G401 (cell line): ENCODE data around the gene ZMIZ1. TPM values are rescaled to one million over a fixed set of nuclear protein-coding genes. Genes with fewer than 3 reads are reported as not detected.

Source experiments
- DNase-seq: peaks from one replicate; pipeline ENCODE4 v3.0.0-alpha.2; 2015; ENCODE audit warnings: low spot score
- in situ Hi-C: cut with HindIII; loops from 2 replicates; pipeline ENCODE4 v1.10.0; 2016; ENCODE audit warnings: low sequenced_read_pairs, mixed read lengths
- total RNA-seq: library from RNA; depleted of rRNA; stranded (reverse); fragments of >200 nt; shearing (Covaris generic); gene quantifications from 2 replicates; pipeline ENCODE4 v1.2.3, GENCODE V29; 2014; rRNA removed

Gene ZMIZ1
- total RNA-seq, result 2.3 and 5.0 TPM in 2 replicates

DNA sequence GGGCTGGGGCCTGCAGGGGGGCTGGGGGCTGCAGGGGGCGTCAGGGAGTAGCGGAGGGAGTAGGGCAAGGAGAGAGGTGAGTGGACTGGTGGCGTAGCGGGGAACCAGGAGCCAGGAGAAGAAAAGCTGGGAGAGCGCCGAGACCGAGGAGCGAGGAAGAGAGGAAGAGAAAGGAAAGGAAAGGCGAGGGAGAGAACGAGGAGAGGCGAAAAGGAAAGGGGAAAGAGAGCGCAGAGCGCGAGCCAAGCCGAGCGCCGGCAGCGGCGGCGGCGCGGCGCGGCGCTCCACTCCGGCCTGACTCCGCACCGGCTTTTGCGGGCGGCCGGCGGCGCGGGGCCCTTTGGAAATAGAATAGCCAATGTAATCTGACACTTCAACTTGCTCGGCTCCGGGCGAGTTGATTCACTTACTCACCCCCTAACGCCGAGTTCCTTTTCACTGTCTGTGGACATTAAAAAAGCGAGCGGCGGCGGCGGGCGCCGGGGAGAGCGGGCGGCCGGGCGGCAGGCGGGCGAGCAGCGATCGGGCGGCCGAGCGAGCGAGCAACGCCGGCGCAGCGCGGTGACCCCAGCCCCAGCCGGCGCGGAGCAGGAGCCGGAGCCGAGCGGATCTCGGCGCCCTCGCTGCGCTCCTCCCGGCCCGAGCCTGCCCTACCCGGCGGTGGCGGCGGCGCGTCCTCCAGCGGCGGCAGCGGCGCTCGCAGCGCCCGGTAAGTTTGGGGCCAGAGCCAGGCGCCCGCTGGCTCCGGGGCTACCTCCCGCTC, at the start of gene ZMIZ1:
ZMIZ1 (plus strand) TSS at position 405 of the 763 bp plus-strand sequence. CDS start 132,667 bp downstream, outside the sequence.
- in situ Hi-C loops, result no loop called here
- DNase-seq, result peak; percentile 87

- in situ Hi-C loops, result no loop called here
- DNase-seq, result no peak
These were observed 49.2 kb upstream of the ZMIZ1 start for GRCh38 chr10:79019441-79020014.

DNA sequence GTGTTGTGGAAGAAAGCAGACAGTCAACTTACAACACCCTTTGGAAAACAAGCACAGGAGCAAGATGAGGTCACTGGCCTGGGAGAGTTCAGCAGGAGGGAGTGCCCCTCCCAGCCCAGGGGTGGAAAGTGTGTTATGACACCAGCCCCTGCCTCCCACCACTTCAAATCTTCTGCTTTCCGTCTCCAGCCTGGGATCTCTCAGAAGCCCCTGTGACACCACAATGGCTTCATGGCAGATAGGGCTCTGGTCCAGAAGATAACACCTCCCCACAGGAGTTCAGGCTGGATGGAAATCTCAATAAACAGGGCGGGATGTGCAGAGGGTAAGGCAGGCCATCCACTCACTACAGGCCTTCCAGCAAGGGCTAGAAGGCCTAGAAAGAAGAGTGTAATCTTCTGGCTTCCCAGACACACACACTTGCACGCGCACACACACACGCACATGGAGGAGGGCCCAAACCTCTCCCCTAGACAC, 48.7 kb upstream of the ZMIZ1 start:
- DNase-seq, result no peak
- in situ Hi-C loops, result no loop called here

- in situ Hi-C loops, result no loop called here
These were observed 48.2 kb upstream of the ZMIZ1 start for GRCh38 chr10:79020605-79021004.

DNA sequence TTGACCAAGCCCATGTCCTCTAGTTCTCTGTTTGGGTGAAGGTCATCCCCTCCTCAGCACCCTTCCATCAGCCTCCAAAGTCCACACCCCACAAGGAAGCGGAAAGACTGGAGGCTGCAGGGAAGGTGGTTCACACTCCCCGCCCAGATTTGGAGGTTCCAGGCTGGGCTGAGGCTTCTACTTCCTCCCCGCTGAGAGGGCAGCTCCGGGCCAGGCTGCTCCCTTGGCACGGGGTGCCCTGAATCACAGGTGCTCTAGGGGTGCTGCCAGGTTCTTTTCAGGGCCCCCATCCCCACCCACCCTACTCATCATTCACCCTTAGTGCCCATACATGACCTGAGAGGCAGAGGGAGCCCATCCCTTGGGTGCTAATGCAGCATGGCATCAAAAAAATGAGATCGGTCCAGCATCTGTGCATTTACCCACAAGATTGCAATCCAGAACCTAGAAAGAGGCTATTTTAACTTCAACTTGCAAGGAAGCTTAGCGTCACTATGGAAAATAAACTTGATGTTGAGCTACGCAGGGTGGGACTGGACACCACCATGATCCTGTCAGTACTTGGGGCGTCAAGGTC, 47.3 kb upstream of the ZMIZ1 start:
- in situ Hi-C loops, result no loop called here
- peak; percentile 33 for DNase-seq

More at GRCh38 chr10:79020605-79021004, 48.2 kb upstream of the ZMIZ1 start:
- DNase-seq, result no peak

- in situ Hi-C loops, result no loop called here
- DNase-seq, result no peak
These were observed 46.7 kb upstream of the ZMIZ1 start for GRCh38 chr10:79021948-79022499.

DNA sequence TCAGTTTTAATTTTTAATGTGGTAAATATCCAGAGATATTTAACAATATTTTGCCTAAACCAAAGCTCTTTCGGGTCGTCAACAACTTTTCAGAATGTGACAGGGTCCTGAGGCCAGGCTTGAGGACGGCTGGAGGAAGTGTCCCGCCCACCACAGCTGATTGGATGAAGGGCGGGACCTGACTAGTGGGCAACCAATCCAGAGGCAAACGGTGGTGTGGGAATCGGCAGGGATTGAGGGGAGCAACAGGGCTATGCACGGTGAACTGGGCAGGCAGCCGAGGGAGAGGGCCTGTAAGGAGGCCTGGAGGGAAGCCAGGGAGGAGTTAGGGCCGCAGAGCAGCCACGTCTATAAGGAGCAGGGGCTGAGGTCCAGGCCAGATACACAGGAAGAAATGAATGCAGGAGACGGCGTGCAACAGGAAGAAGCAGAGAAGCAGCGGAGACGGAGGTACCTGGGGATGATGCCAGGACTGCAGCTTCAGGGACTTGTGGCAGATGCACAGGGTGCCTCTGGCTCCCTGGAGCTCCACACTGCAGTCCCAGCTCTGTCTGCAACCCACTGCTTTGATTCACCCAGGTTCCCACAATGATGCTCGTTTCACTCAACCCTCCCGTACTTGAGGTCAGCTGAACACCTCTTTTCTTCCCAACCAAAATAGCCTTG, 46.1 kb upstream of the ZMIZ1 start:
- in situ Hi-C loops, result no loop called here
- no peak for DNase-seq

DNA sequence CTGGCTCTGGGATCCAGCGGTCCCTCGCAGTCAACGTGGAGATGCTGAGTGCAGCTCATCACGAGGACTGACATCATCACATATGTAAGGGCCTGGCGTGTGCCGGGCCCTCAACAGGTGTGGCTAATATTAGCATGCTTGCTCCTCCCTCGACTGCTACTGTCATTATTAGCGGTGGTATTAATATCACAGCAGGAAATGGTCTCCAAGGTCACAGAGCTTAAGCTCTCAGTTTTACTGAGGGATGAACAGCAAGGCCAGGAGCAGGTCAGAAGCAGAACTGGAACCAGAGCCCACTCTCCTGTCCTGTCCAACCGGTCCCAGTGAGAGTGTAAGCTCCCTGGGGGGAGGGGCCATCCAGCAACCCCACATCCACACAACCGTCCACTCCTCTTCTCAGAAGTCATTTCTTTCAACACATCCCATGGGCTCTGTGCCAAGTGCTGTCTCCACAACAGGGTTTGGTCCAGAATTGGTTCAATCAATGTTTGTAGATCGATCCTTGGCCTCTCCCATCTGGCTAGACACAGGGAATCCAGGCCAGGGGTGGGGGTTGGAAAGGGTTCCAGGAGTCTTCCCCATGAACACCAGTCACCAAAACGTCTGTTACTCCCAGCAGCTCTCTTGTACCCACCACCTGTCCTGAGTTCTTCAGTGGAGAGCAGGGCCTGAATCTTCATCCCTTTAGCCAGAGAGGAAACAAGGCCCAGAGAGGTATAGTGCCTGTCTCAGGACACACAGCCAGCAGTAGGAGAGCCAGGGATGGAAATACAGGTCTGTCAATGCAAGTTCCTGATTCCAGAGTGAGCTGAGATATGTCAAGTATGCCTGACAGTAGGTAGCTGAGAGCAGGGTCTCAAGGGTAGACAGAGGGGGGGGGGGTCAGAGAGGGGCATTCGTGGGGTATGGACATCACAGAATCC, 45.3 kb upstream of the ZMIZ1 start:
- in situ Hi-C loops, result no loop called here
- DNase-seq, result no peak

- in situ Hi-C loops, result no loop called here
- DNase-seq, result no peak
These were observed 44.5 kb upstream of the ZMIZ1 start for GRCh38 chr10:79024296-79024695.

DNA sequence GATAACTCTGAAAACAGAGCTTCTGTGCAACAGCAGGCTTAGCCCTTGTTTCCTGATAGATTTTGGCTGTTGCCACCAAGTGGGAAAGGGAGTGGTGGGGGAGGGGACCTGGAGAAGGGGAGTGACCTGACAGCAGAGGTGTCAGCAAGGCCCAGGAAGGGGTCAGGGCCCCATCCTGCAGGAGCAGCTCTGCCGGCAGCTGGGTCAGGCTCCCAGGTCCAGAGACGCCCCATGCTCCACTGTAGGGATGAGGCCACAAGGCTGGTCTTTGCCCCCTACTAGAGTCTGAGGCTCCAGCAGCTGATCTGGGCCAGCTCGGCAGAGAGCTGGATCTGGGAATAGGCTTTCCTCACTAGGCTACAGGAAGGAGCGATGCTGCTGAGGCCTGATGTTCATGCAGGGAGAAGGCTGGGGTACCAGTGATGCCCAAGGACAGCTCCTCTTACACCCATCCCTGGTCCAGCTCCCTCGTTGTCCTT, 44.0 kb upstream of the ZMIZ1 start:
- in situ Hi-C loops, result no loop called here
- DNase-seq, result no peak

GRCh38 chr10:79025199-79025832, 43.5 kb upstream of the ZMIZ1 start:
- in situ Hi-C loops, result no loop called here
- no peak for DNase-seq

DNA sequence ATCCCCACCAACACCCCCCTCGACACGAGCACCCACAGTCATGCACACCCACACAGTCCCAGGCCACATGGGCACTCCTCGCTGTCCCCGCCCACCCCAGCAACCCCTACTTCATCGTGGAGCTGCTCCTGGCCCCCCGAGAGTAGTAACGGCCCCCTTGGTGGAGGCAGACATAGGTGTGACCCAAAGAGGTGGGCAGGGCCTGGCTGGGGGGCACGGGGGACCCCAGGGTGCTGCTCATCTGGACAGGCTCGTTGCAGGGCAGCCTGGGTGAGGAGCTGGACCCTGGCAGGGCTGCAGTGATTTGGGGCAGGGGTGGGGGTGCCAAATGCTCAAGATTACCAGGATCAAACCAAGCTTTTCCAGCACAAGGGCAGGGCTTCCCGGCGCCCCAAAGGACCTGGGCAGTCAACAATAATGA, 42.4 kb upstream of the ZMIZ1 start:
- no peak for DNase-seq

GRCh38 chr10:79026806-79027146, 42.0 kb upstream of the ZMIZ1 start:
- DNase-seq, result no peak
- in situ Hi-C loops, result no loop called here

More for the DNA sequence above, 42.4 kb upstream of the ZMIZ1 start:
- in situ Hi-C loops, result no loop called here

GRCh38 chr10:79027147-79028055, 41.4 kb upstream of the ZMIZ1 start:
- in situ Hi-C loops, result no loop called here
- no peak for DNase-seq

DNA sequence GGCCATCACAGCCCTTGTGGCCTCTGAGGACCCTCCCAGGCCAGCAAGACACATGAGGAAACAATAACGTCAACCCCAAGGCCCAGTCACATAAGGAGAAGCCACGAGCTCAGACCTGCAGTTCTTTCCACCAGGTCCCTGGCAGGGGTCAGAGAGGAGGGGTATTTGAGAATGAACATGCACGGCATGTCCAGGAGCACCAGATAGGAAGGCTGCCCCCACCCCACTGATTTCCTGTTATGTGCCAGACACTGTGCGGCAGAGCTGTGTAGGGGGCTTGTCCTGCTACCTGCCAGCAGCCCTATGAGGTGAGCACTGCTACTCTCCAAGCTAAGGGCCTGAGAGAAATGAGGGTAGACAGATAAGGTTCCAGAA, 40.7 kb upstream of the ZMIZ1 start:
- in situ Hi-C loops, result no loop called here
- DNase-seq, result no peak

DNA sequence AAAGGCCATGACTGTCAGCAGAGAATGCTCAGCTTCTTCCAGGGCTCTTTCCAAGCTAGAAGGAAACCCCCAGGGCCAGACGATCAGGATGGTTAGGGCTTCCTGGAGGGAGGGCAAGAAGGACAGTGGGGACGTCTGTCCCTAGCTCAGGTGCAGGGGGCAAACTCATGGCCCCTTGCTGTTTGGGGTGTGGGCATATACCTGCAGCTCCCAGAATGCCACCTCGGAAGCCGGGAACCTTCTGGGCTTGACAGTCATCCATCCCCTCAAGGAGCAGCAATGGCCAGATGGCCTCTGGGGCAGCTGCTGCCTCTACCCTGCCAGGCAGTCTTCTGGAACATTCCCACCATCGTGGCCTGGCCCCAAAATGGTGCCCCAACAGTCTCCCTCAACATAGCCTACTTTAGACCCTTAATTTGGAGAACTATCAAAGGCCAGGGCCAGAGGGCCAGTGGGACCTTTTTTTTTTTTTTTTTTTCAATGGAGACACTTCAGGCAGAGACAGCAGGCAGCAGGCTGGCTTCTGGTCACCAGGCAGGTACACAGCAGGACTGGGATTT, 40.2 kb upstream of the ZMIZ1 start:
- in situ Hi-C loops, result no loop called here
- no peak for DNase-seq
